Measurements from ENCODE around the gene GPNMB.
"Not testable (repeated sequence)": the region's sequence is repeated elsewhere in the genome, so short reads cannot be mapped to it uniquely, and the experiment has no call there.

GPNMB gene

DNA sequence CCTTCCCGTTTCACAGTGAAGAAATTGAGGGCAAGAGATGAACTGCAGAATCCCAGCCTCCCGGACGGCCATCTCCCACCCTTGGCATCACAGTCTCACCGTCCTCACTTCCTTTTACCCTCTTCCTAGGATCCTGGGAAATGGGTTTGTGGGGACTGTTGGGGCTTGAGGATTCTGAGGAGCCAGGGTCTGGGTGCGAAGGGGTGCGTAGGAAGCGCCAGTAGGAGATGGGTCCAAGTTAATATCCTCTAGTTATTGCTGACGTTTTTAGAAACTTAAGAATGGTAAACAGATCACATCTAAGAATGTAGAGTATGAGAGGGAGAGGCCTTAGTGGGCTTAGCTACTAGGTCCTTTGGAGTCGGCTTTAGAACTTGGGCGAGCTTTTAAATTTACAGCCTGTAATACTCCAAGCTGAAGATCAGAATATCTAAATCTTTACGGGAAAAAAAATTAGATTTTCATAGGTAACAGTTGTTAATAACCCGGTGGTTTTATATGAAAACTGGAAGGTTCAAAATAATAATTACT is 53.3 kb downstream of the GPNMB start:
- no peak for DNase-seq (ENCODE audit: low spot score)

DNA sequence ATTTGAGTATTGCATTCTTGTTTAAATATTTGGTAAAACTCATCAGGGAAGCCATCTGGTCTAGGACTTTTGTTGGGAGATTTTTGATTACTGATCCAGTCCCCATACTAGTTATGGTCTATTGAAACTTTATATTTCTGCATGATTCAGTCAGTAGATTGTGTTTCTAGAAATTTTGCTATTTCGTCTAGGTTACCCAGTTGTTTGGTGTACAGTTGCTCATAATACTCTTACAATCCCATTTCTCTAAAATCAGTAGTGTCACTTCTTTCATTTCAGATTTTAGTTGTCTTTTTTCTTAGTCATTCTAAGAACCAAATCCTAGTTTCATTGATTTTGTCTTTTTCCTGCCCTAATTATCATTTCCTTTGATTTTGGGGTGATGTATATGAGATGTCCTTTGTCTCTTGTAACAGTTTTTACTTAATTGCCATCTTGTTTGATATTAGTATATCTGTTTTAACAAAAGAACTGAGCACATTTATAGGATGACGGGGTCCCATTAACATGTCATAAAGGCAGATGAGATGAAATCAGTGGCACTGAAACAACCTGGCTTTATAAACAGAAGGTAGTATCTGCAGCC is 60.5 kb downstream of the GPNMB start:
- DNase-seq (ENCODE audit: low spot score) = no peak

- DNase-seq (ENCODE audit: low spot score) = no peak
Observed at GRCh38 chr7:23308754-23309153, 62.2 kb downstream of the GPNMB start.

DNA sequence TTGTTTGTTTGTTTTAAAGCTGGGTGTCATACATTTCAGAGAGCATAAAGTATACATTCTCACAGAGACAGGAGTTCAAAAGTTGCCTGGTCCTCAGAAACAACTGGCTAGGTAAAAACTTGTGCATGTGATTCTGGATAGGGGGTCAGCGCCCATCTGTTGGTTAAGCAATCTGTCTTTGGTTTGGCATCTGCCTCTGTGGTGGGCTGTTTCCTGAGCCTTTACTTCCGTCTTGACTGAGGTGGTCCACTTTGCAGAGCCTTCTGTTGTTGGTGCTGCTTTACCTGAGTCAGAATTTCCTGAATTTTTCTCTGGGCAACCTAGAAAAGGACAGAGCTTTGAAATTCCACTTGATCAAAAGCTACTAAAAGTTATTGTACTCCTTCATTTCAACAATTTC is 65.6 kb downstream of the GPNMB start:
- DNase-seq (ENCODE audit: low spot score) = not testable (repeated sequence)

GRCh38 chr7:23315366-23315765 is 68.8 kb downstream of the GPNMB start:
- no peak for DNase-seq (ENCODE audit: low spot score)
